OCI-LY7 (cell line): ENCODE measurements around the gene STAT5B. TPM values are rescaled to one million over a fixed set of nuclear protein-coding genes. Genes with fewer than 3 reads are reported as not detected.

ENCODE experiments used
- BruUV-seq: library from RNA; stranded (reverse); fragments of 400-500 nt; replicated peaks from 2 replicates; lab custom pipeline; 2021; lab: Mats Ljungman, UMichigan
- CTCF ChIA-PET: fragments of 300-600 bp; sonication (Branson Sonifier 250); formaldehyde crosslinking; loops from one replicate; lab custom pipeline; 2022; ENCODE audit warnings: antibody characterized with exemption; ENCODE audit not compliant: unreplicated experiment; lab: Charles Lee
- POLR2A ChIA-PET: fragments of 300-600 bp; sonication (Branson Sonifier 250); formaldehyde crosslinking; loops from one replicate; lab custom pipeline; 2022; ENCODE audit warnings: antibody characterized with exemption; lab: Charles Lee
- DNase-seq: peaks from one replicate; pipeline ENCODE4 v3.0.0-alpha.2; 2015; ENCODE audit warnings: low spot score
- H2AFZ ChIP-seq: fragments of 200-600 bp; sonication (generic), shearing (Covaris generic); 2 replicates; pipeline ENCODE4 v1.6.1; 2014; ENCODE audit warnings: mild to moderate bottlenecking, antibody characterized with exemption, low read length, moderate library complexity
- H3K27ac ChIP-seq: fragments of 200-600 bp; sonication (generic); 2 replicates; pipeline ENCODE4 v1.5.1; 2014; ENCODE audit warnings: mixed run types, low read depth, mild to moderate bottlenecking, moderate library complexity, low read length, inconsistent platforms; ENCODE audit not compliant: poor library complexity, severe bottlenecking
- H3K36me3 ChIP-seq: fragments of 200-600 bp; sonication (generic); 2 replicates; pipeline ENCODE4 v1.6.1; 2014; ENCODE audit warnings: mild to moderate bottlenecking, antibody characterized with exemption, low read length, moderate library complexity, mixed read lengths; ENCODE audit not compliant: insufficient read depth
- H3K4me1 ChIP-seq: fragments of 200-600 bp; sonication (generic); 2 replicates; pipeline ENCODE4 v1.5.1; 2014; ENCODE audit warnings: mild to moderate bottlenecking, low read length; ENCODE audit not compliant: insufficient read depth, poor library complexity, severe bottlenecking
- H3K4me2 ChIP-seq: fragments of 200-600 bp; sonication (generic); 2 replicates; pipeline ENCODE4 v1.6.1; 2014; ENCODE audit warnings: mild to moderate bottlenecking, low read length
- H3K4me3 ChIP-seq: fragments of 200-600 bp; sonication (generic); 2 replicates; pipeline ENCODE4 v1.5.1; 2014; ENCODE audit warnings: mild to moderate bottlenecking, low read depth, low read length; ENCODE audit not compliant: poor library complexity, severe bottlenecking
- H3K79me2 ChIP-seq: fragments of 200-600 bp; sonication (generic); 2 replicates; pipeline ENCODE4 v1.6.1; 2016; ENCODE audit warnings: low read depth, mild to moderate bottlenecking, low read length, moderate library complexity, mixed read lengths; ENCODE audit not compliant: insufficient read depth
- H3K9me2 ChIP-seq: fragments of 200-600 bp; sonication (generic); 2 replicates; pipeline ENCODE4 v1.6.1; 2016; ENCODE audit warnings: mild to moderate bottlenecking, low read length, mixed read lengths; ENCODE audit not compliant: insufficient read depth
- H3K9me3 ChIP-seq: fragments of 200-600 bp; sonication (generic); 2 replicates; pipeline ENCODE4 v1.6.1; 2014; ENCODE audit warnings: mild to moderate bottlenecking, mixed run types, low read length, mixed read lengths
- H4K20me1 ChIP-seq: fragments of 200-600 bp; sonication (generic); 2 replicates; pipeline ENCODE4 v1.6.1; 2014; ENCODE audit warnings: mild to moderate bottlenecking, antibody characterized with exemption, low read length, moderate library complexity, mixed read lengths; ENCODE audit not compliant: insufficient read depth
- EZH2phosphoT487 ChIP-seq: fragments of 200-600 bp; sonication (generic); IDR thresholded peaks from 2 replicates; pipeline ENCODE4 v1.6.1; 2018; ENCODE audit warnings: low read depth, borderline replicate concordance, mild to moderate bottlenecking, mixed run types, antibody characterized with exemption, low read length, moderate library complexity, mixed read lengths
- intact Hi-C: fragments of 100-400 bp; cut with micrococcal nuclease; formaldehyde crosslinking; loops from one replicate; pipeline ENCODE4 v1.10.0; 2022; ENCODE audit not compliant: unreplicated experiment
- total RNA-seq, 2 experiments: library from RNA; depleted of rRNA in 1 of 2; stranded (reverse); fragments of >200 nt in 1 of 2; shearing (Covaris generic) in 1 of 2; gene quantifications; 2 replicates each; pipeline ENCODE4 v1.2.3, GENCODE V29; 2014 to 2022
- TF ChIP-seq, protein P1 (sequence below): fragments of 200-600 bp; sonication (generic); conservative IDR thresholded peaks from 2 replicates; pipeline ENCODE4 v1.5.1; 2014; ENCODE audit warnings: mild to moderate bottlenecking, antibody characterized with exemption, low read length, moderate library complexity, mixed read lengths

STAT5B gene
- total RNA-seq, 2 experiments from 2014 or later, result 33.3 to 46.7 TPM

DNA sequence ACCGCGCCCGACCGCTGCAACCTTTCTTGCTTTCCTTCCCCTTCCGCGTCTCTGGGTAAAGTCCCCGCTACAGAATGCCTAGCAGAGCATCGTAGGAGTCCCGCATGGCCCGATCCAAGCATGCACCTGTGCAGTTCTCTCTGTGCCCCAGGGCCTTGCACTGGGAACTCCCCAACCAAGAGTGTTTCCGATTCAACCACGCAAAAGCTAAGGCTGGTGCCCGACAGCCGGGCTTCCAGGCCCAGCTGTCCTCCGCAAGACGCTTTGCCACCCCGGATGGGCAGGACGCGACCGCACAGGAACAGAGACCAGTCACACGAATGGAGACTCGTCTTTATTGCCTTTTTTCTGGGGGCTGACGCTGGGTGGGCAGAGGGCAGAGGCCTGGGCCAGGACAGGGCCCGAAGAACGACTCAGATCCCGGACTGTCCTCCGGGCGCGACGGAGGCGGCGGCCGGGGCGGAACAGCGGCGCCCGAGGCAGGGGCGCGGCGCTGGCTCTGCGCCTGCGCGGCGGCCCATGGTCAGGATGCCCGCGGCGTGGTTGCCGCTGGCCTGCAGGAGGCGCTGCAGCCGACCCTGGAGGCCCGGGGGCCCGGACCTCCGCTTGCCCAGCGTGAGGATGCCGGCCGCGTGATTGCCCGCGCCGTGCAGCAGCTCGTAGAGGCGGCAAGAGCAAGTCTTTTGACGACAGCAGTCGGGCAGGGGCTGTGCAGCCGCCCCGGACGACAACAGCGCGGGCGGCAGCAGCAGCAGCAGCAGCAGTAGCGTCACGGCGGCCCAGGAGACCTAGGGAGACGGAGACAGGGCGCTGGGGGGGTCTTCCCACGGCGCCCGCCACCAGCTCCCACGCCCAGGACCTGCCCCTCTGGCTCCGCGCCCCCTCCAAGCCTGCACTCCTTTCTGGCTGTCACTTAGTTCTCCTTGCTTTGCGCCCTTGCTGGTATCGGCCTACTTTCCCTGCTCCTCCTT, 92.2 kb downstream of the STAT5B start:
- Histone ChIP-seq H3K4me2 (peak overlapping the region; percentile 77), H3K79me2 (no peaks in the 10 kb centered on the region), H2AFZ (peak overlapping the region; percentile 88), H4K20me1 (no peaks in the 10 kb centered on the region), H3K9me2 (no peaks in the 10 kb centered on the region), H3K27ac (no peak overlapping the region), H3K36me3 (no peaks in the 10 kb centered on the region), H3K9me3 (no peaks in the 10 kb centered on the region), H3K4me3 (peak overlapping the region; percentile 61), H3K4me1 (peaks cover 27% of the 10 kb centered on the region)
- intact Hi-C loops, result loop anchor here (5.0 to 10.0 kb wide), 2 partner anchors 52 to 221 kb away; no protein-coding TSS in a partner anchor
- CTCF ChIA-PET, result no interaction called here
- DNase-seq, result peak; percentile 79
- no TSS peak for BruUV-seq
- POLR2A ChIA-PET, result interaction anchor here (0.6 to 1.1 kb wide), 2 partner anchors 10 to 64 kb away, joined by 4 to 7 read pairs; partner anchors contain the start of gene GHDC
- TF ChIP-seq, protein P1, sequence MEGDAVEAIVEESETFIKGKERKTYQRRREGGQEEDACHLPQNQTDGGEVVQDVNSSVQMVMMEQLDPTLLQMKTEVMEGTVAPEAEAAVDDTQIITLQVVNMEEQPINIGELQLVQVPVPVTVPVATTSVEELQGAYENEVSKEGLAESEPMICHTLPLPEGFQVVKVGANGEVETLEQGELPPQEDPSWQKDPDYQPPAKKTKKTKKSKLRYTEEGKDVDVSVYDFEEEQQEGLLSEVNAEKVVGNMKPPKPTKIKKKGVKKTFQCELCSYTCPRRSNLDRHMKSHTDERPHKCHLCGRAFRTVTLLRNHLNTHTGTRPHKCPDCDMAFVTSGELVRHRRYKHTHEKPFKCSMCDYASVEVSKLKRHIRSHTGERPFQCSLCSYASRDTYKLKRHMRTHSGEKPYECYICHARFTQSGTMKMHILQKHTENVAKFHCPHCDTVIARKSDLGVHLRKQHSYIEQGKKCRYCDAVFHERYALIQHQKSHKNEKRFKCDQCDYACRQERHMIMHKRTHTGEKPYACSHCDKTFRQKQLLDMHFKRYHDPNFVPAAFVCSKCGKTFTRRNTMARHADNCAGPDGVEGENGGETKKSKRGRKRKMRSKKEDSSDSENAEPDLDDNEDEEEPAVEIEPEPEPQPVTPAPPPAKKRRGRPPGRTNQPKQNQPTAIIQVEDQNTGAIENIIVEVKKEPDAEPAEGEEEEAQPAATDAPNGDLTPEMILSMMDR, result peak; percentile 81
- no peak for TF ChIP-seq EZH2phosphoT487

GRCh38 chr17:42182927-42183734, 93.1 kb downstream of the STAT5B start:
- peaks cover 27% of the 10 kb centered on the region for H3K4me1 ChIP-seq

More at GRCh38 chr17:42182927-42183734, 93.1 kb downstream of the STAT5B start:
- Histone ChIP-seq H4K20me1 (no peaks in the 10 kb centered on the region), H3K4me2 (peak overlapping the region; percentile 77), H2AFZ (peak overlapping the region; percentile 88; the same call in 1 of the 2 replicates), H3K79me2 (no peaks in the 10 kb centered on the region), H3K9me3 (no peaks in the 10 kb centered on the region), H3K36me3 (no peaks in the 10 kb centered on the region), H3K27ac (no peak overlapping the region), H3K4me3 (peak overlapping the region; percentile 61), H3K9me2 (no peaks in the 10 kb centered on the region)
- TF ChIP-seq, protein P1, result no peak
- no peak for TF ChIP-seq EZH2phosphoT487
- BruUV-seq, result no TSS peak
- ChIA-PET CTCF (no interaction called here), POLR2A (no interaction called here)
- no peak for DNase-seq
- intact Hi-C loops, result loop anchor here (5.0 to 10.0 kb wide), 2 partner anchors 51 to 222 kb away; no protein-coding TSS in a partner anchor
